ENCODE measurements around the gene RIMBP2. TPM values are rescaled to one million over a fixed set of nuclear protein-coding genes. Genes with fewer than 3 reads are reported as not detected.

The RIMBP2 gene
- total RNA-seq, 1 donor from 2014 or later: 0.27 TPM

- H3K4me3 ChIP-seq: no peak overlapping the region
- no peaks in the 10 kb centered on the region for H3K9me3 ChIP-seq
- H3K27me3 ChIP-seq (ENCODE audit: low read depth): no peaks in the 10 kb centered on the region
- ATAC-seq: no peak
- H3K36me3 ChIP-seq: no peaks in the 10 kb centered on the region
- intact Hi-C loops (cut with DNase I): no loop called here
- no peaks in the 10 kb centered on the region for H3K4me1 ChIP-seq
- no peak overlapping the region for H3K27ac ChIP-seq
- TF ChIP-seq, protein P1, sequence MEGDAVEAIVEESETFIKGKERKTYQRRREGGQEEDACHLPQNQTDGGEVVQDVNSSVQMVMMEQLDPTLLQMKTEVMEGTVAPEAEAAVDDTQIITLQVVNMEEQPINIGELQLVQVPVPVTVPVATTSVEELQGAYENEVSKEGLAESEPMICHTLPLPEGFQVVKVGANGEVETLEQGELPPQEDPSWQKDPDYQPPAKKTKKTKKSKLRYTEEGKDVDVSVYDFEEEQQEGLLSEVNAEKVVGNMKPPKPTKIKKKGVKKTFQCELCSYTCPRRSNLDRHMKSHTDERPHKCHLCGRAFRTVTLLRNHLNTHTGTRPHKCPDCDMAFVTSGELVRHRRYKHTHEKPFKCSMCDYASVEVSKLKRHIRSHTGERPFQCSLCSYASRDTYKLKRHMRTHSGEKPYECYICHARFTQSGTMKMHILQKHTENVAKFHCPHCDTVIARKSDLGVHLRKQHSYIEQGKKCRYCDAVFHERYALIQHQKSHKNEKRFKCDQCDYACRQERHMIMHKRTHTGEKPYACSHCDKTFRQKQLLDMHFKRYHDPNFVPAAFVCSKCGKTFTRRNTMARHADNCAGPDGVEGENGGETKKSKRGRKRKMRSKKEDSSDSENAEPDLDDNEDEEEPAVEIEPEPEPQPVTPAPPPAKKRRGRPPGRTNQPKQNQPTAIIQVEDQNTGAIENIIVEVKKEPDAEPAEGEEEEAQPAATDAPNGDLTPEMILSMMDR (IDR thresholded peaks at IDR 0.05): no peak
- no peak for DNase-seq
Observed at GRCh38 chr12:130537051-130537450, 179.0 kb downstream of the RIMBP2 start.

DNA sequence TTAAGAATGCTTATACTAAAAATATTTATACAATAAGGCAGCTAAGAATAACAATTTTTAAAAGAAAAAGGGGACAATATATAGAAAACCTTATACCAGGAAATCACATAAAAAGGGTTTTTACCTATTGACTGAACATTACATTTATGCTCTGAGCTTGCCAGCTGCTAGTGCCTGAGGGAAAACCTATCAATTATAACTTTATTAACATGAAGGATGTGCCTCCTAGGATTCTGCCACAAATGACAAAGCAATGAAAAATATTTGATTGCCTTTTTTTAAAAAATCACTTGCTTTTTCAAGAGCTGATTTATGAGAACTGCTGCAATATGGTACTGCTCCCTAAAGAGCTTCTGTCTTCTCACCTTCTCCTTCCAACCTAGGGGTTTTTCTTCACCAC lies 185.7 kb downstream of the RIMBP2 start:
- TF ChIP-seq, protein P1 (IDR thresholded peaks at IDR 0.05): no peak
- peaks cover 2% of the 10 kb centered on the region for H3K27me3 ChIP-seq (ENCODE audit: low read depth)
- ATAC-seq: no peak
- H3K9me3 ChIP-seq: no peaks in the 10 kb centered on the region
- no peak for DNase-seq
- H3K27ac ChIP-seq: no peak overlapping the region
- H3K4me1 ChIP-seq: no peaks in the 10 kb centered on the region
- no peaks in the 10 kb centered on the region for H3K36me3 ChIP-seq
- no peak overlapping the region for H3K4me3 ChIP-seq
- intact Hi-C loops (cut with DNase I): no loop called here

- no peaks in the 10 kb centered on the region for H3K4me1 ChIP-seq
- H3K4me3 ChIP-seq: no peak overlapping the region
- TF ChIP-seq, protein P1 (IDR thresholded peaks at IDR 0.05): no peak
- no peak for ATAC-seq
- H3K27ac ChIP-seq: no peak overlapping the region
- peaks cover 8% of the 10 kb centered on the region for H3K27me3 ChIP-seq (ENCODE audit: low read depth)
- H3K9me3 ChIP-seq: no peaks in the 10 kb centered on the region
- H3K36me3 ChIP-seq: no peaks in the 10 kb centered on the region
- intact Hi-C loops (cut with DNase I): no loop called here
- DNase-seq: no peak
Observed at GRCh38 chr12:130529781-130530180, 186.3 kb downstream of the RIMBP2 start.

DNA sequence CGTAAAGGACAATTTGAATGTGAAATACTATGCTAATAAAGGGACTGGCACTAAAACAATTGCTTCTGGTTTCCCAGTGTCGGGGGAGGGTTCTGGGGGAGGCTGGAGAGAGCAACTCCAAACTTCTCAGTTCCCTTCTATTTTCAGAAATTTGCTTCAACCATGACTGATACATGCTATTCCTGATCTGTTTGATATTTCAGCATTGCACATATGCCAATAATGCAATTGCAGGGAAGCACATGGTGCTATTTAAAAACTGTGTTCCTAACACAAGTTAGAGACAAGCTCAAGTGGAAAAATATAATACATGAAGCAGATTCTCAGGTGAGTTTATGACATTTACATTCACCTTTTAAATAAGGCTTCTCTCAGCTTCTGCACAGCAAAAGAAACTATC lies 188.9 kb downstream of the RIMBP2 start:
- H3K27me3 ChIP-seq (ENCODE audit: low read depth): peaks cover 10% of the 10 kb centered on the region
- ATAC-seq (no peak), DNase-seq (no peak)
- H3K27ac ChIP-seq: no peak overlapping the region
- intact Hi-C loops (cut with DNase I): no loop called here
- H3K4me1 ChIP-seq: no peaks in the 10 kb centered on the region
- H3K4me3 ChIP-seq: no peak overlapping the region
- TF ChIP-seq, protein P1 (IDR thresholded peaks at IDR 0.05): no peak
- no peaks in the 10 kb centered on the region for H3K36me3 ChIP-seq
- no peaks in the 10 kb centered on the region for H3K9me3 ChIP-seq

GRCh38 chr12:130526813-130527212 lies 189.3 kb downstream of the RIMBP2 start:
- ATAC-seq (no peak), DNase-seq (no peak)
- no peak overlapping the region for H3K27ac ChIP-seq
- no peaks in the 10 kb centered on the region for H3K36me3 ChIP-seq
- H3K27me3 ChIP-seq (ENCODE audit: low read depth): peaks cover 12% of the 10 kb centered on the region
- intact Hi-C loops (cut with DNase I): no loop called here
- no peaks in the 10 kb centered on the region for H3K4me1 ChIP-seq
- TF ChIP-seq, protein P1 (IDR thresholded peaks at IDR 0.05): no peak
- H3K4me3 ChIP-seq: no peak overlapping the region
- no peaks in the 10 kb centered on the region for H3K9me3 ChIP-seq
